ENCODE measurements around the gene ZNF394. TPM values are rescaled to one million over a fixed set of nuclear protein-coding genes. Genes with fewer than 3 reads are reported as not detected.

Gene ZNF394
- total and polyA plus RNA-seq, 2 donors (not counting 3 experiments of a cell fraction or from before 2014, with no cell fraction given) = 8.6 to 22.8 TPM

GRCh38 chr7:99446096-99446495 lies 54.0 kb downstream of the ZNF394 start:
- H3K9me1 ChIP-seq (replicated peaks; ENCODE audit: control insufficient read depth, extremely low read depth, insufficient read depth, low read length) = no peaks in the 10 kb centered on the region
- peaks cover 7% of the 10 kb centered on the region for H3K79me2 ChIP-seq (ENCODE audit: control insufficient read depth, insufficient read depth, low read length)
- DNase-seq (ENCODE audit: low read depth, low spot score) = no peak
- BruUV-seq (replicated peaks) = no TSS peak
- H3K27me3 ChIP-seq (ENCODE audit: control insufficient read depth in 2 of 2, insufficient read depth in 2 of 2, low read length in 2 of 2) = no peaks in the 10 kb centered on the region
- no peak overlapping the region for H3K4me2 ChIP-seq (ENCODE audit: insufficient read depth, low read length)
- H3K9me3 ChIP-seq (replicated peaks; ENCODE audit: control insufficient read depth, insufficient read depth, low read length) = no peaks in the 10 kb centered on the region
- TF ChIP-seq MYC (IDR thresholded peaks at IDR 0.05; ENCODE audit: low read depth, low read length) (no peak), POLR2A (IDR thresholded peaks at IDR 0.05; ENCODE audit: low read depth, low read length) (no peak), CTCF (IDR thresholded peaks at IDR 0.05; ENCODE audit: extremely low read depth in 1 of 2, insufficient read depth in 1 of 2, low read depth in 1 of 2, low read length in 2 of 2) (no peak), POLR2AphosphoS5 (IDR thresholded peaks at IDR 0.05; ENCODE audit: insufficient read depth, low read depth, low read length) (no peak), EZH2 (IDR thresholded peaks at IDR 0.05; ENCODE audit: borderline replicate concordance, low read depth, low read length, severe bottlenecking) (no peak), MAX (IDR thresholded peaks at IDR 0.05; ENCODE audit: insufficient read depth, insufficient read length) (no peak), JUN (IDR thresholded peaks at IDR 0.05; ENCODE audit: borderline replicate concordance, insufficient read depth, insufficient read length, low read depth) (no peak), FOS (IDR thresholded peaks at IDR 0.05; ENCODE audit: borderline replicate concordance, insufficient read depth, low read length) (no peak), GATA2 (IDR thresholded peaks at IDR 0.05; ENCODE audit: insufficient read depth, insufficient read length, low read depth, low read length) (no peak)
- intact Hi-C loops (cut with micrococcal nuclease) (no loop called here), dilution Hi-C loops (cut with MboI; ENCODE audit: extremely low pct_ligation_motif_present, low sequenced_read_pairs) (no loop called here)
- no peaks in the 10 kb centered on the region for H4K20me1 ChIP-seq (replicated peaks; ENCODE audit: control insufficient read depth, extremely low read depth, insufficient read depth, low read length)
- H3K4me1 ChIP-seq (ENCODE audit: control insufficient read depth, extremely low read depth, insufficient read depth, low read length) = no peaks in the 10 kb centered on the region
- POLR2A ChIA-PET = no interaction called here
- no peak overlapping the region for H3K27ac ChIP-seq (ENCODE audit: insufficient read depth, low read depth, low read length)
- H3K9ac ChIP-seq (replicated peaks; ENCODE audit: extremely low read depth, insufficient read depth, low read length) = no peak overlapping the region
- H3K36me3 ChIP-seq (ENCODE audit: control insufficient read depth in 2 of 2, extremely low read depth in 1 of 2, insufficient read depth in 2 of 2, low read length in 2 of 2) = peaks cover 11 to 39% of the 10 kb centered on the region in 2 experiments
- no peak overlapping the region for H2AFZ ChIP-seq (ENCODE audit: low read depth, low read length)
- no peak for FAIRE-seq
- H3K4me3 ChIP-seq (replicated peaks in 1 of 3; ENCODE audit: insufficient read depth in 1 of 3, low read depth in 1 of 3, low read length in 3 of 3) = no peak overlapping the region
- CTCF ChIA-PET = interaction anchor here (0.6 to 1.5 kb wide), 3 partner anchors 10 to 31 kb away, joined by 4 read pairs; no protein-coding TSS in a partner anchor

Other genes starting within 250 kb of the ZNF394 start
- gene MYH16, start 227.4 kb downstream of the ZNF394 start, total RNA-seq = 0.09 and 0.11 TPM in 2 replicates
- 0.01 and 0.03 TPM in 2 replicates for gene MYH16, start 227.4 kb downstream of the ZNF394 start, polyA plus RNA-seq
- gene ARPC1A, start 174.4 kb downstream of the ZNF394 start, total RNA-seq = 243 TPM in 2 replicates
- 171 and 200 TPM in 2 replicates for gene ARPC1A, start 174.4 kb downstream of the ZNF394 start, polyA plus RNA-seq
- gene ARPC1B, start 125.6 kb downstream of the ZNF394 start, total RNA-seq = 232 and 294 TPM in 2 replicates
- 732 and 831 TPM in 2 replicates for gene ARPC1B, start 125.6 kb downstream of the ZNF394 start, polyA plus RNA-seq
- gene PDAP1, start 91.7 kb downstream of the ZNF394 start, total RNA-seq = 148 and 150 TPM in 2 replicates
- gene PDAP1, start 91.7 kb downstream of the ZNF394 start, polyA plus RNA-seq = 19.3 and 32.6 TPM in 2 replicates
- 113 and 122 TPM in 2 replicates for gene BUD31, start 91.3 kb downstream of the ZNF394 start, total RNA-seq
- gene BUD31, start 91.3 kb downstream of the ZNF394 start, polyA plus RNA-seq = 67.1 and 67.8 TPM in 2 replicates
- 6.9 and 9.6 TPM in 2 replicates for gene PTCD1, start 61.5 kb downstream of the ZNF394 start, total RNA-seq
- 3.8 and 4.2 TPM in 2 replicates for gene PTCD1, start 61.5 kb downstream of the ZNF394 start, polyA plus RNA-seq
- 48.3 and 51.5 TPM in 2 replicates for gene CPSF4, start 61.3 kb downstream of the ZNF394 start, total RNA-seq
- gene CPSF4, start 61.3 kb downstream of the ZNF394 start, polyA plus RNA-seq = 53.0 and 56.1 TPM in 2 replicates
- gene ATP5MF, start 34.1 kb downstream of the ZNF394 start, total RNA-seq = 348 and 369 TPM in 2 replicates
- 2,129 and 2,140 TPM in 2 replicates for gene ATP5MF, start 34.1 kb downstream of the ZNF394 start, polyA plus RNA-seq
- 16.6 and 21.6 TPM in 2 replicates for gene ZNF789, start 27.4 kb downstream of the ZNF394 start, total RNA-seq
- 10.9 and 11.6 TPM in 2 replicates for gene ZNF789, start 27.4 kb downstream of the ZNF394 start, polyA plus RNA-seq
- 9.6 and 9.7 TPM in 2 replicates for gene ZKSCAN5, start 4.4 kb upstream of the ZNF394 start, total RNA-seq
- 3.6 and 4.3 TPM in 2 replicates for gene ZKSCAN5, start 4.4 kb upstream of the ZNF394 start, polyA plus RNA-seq
- gene FAM200A, start 51.8 kb upstream of the ZNF394 start, total RNA-seq = 3.0 and 3.6 TPM in 2 replicates
- 1.7 and 2.1 TPM in 2 replicates for gene FAM200A, start 51.8 kb upstream of the ZNF394 start, polyA plus RNA-seq
- 15.7 and 16.9 TPM in 2 replicates for gene ZNF655, start 58.4 kb upstream of the ZNF394 start, total RNA-seq
- gene ZNF655, start 58.4 kb upstream of the ZNF394 start, polyA plus RNA-seq = 17.4 and 20.4 TPM in 2 replicates
- not detected in 2 replicates for gene TMEM225B, start 98.0 kb upstream of the ZNF394 start, total RNA-seq
- 0.08 and 0.29 TPM in 2 replicates for gene TMEM225B, start 98.0 kb upstream of the ZNF394 start, polyA plus RNA-seq
- 11.4 and 13.8 TPM in 2 replicates for gene ZSCAN25, start 116.7 kb upstream of the ZNF394 start, total RNA-seq
- gene ZSCAN25, start 116.7 kb upstream of the ZNF394 start, polyA plus RNA-seq = 8.4 and 8.9 TPM in 2 replicates
- not detected in 2 replicates for gene CYP3A5, start 179.7 kb upstream of the ZNF394 start, total RNA-seq
- not detected in 2 replicates for gene CYP3A5, start 179.7 kb upstream of the ZNF394 start, polyA plus RNA-seq
- not detected in 2 replicates for gene CYP3A7, start 234.9 kb upstream of the ZNF394 start, total RNA-seq
- gene CYP3A7, start 234.9 kb upstream of the ZNF394 start, polyA plus RNA-seq = not detected in 2 replicates